Measurements from ENCODE around the gene NAA60. TPM values are rescaled to one million over a fixed set of nuclear protein-coding genes. Genes with fewer than 3 reads are reported as not detected.

NAA60 gene
- total RNA-seq, 4 donors from 2014 or later = 80.9 to 110 (median 96.8) TPM

DNA sequence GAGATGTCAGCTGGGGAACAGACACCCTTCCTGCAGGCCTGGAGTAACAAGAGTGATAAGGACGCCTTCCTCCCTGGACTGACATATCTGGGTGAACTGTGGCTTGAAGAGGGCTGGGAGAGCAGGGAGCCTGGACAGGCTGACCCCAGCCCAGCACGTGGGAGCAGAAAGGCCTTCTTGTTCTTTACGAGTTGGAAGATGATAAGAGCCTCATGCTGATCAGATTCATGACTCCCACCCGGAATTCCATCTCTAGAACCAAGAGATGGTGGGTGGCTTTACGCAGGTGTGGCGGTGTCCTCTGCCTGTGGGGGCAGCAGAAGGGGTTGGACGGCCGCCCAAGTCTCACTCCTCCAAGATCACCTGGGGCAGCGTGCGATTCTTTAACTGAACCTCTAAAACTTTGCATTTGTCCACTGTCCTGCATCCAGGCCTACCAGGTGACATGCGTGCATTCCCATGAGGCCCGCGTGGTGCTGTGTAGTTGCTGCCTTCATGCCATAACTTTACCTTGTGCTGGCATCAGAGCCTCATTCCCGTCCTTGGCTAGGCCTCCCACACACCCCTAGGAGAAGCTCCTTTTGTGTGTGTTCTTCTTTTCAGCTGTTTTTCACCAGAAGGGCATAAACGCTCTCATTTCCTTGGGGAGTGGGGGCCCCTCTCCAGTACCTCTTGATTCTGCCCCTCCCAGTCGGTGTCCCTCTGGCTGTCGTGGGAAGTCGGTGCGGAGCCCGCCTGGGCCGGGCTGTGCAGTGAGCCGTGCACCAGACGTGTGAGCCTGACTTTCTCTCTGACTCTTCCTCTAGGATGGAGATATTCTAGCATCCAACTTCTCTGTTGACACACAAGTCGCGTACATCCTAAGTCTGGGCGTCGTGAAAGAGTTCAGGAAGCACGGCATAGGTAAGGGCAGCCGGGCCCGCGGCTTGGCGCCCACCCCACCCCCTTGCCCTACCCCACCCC lies 38.5 kb downstream of the NAA60 start:
- Histone ChIP-seq H3K27ac (no peak overlapping the region), H3K4me3 (no peak overlapping the region), H3K9me3 (no peaks in the 10 kb centered on the region), H3K27me3 (no peaks in the 10 kb centered on the region), H3K36me3 (peaks cover 0 to 95% (median 0%) of the 10 kb centered on the region in 3 donors), H3K4me1 (no peaks in the 10 kb centered on the region)
- no peak for DNase-seq
- TF ChIP-seq POLR2A (IDR thresholded peaks at IDR 0.05) = no peak
- TF ChIP-seq, protein P1, sequence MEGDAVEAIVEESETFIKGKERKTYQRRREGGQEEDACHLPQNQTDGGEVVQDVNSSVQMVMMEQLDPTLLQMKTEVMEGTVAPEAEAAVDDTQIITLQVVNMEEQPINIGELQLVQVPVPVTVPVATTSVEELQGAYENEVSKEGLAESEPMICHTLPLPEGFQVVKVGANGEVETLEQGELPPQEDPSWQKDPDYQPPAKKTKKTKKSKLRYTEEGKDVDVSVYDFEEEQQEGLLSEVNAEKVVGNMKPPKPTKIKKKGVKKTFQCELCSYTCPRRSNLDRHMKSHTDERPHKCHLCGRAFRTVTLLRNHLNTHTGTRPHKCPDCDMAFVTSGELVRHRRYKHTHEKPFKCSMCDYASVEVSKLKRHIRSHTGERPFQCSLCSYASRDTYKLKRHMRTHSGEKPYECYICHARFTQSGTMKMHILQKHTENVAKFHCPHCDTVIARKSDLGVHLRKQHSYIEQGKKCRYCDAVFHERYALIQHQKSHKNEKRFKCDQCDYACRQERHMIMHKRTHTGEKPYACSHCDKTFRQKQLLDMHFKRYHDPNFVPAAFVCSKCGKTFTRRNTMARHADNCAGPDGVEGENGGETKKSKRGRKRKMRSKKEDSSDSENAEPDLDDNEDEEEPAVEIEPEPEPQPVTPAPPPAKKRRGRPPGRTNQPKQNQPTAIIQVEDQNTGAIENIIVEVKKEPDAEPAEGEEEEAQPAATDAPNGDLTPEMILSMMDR (IDR thresholded peaks at IDR 0.05) = no peak

- TF ChIP-seq POLR2A (IDR thresholded peaks at IDR 0.05) = no peak
- TF ChIP-seq, protein P1 (IDR thresholded peaks at IDR 0.05) = no peak
- H3K27me3 ChIP-seq = no peaks in the 10 kb centered on the region
- no peaks in the 10 kb centered on the region for H3K9me3 ChIP-seq
- H3K27ac ChIP-seq = no peak overlapping the region
- H3K4me1 ChIP-seq = no peaks in the 10 kb centered on the region
- no peak for DNase-seq
- no peak overlapping the region for H3K4me3 ChIP-seq
- peaks cover 0 to 87% (median 0%) of the 10 kb centered on the region in 3 donors for H3K36me3 ChIP-seq
Measured at GRCh38 chr16:3482659-3483241, 39.3 kb downstream of the NAA60 start.

- no peak for DNase-seq
- Histone ChIP-seq H3K9me3 (no peaks in the 10 kb centered on the region), H3K36me3 (peaks cover 0 to 72% (median 0%) of the 10 kb centered on the region in 3 donors), H3K27me3 (no peaks in the 10 kb centered on the region), H3K27ac (no peak overlapping the region), H3K4me3 (no peak overlapping the region), H3K4me1 (no peaks in the 10 kb centered on the region)
- TF ChIP-seq, protein P1 (IDR thresholded peaks at IDR 0.05) = no peak
- no peak for TF ChIP-seq POLR2A (IDR thresholded peaks at IDR 0.05)
Measured at GRCh38 chr16:3484318-3485096, 41.0 kb downstream of the NAA60 start.

DNA sequence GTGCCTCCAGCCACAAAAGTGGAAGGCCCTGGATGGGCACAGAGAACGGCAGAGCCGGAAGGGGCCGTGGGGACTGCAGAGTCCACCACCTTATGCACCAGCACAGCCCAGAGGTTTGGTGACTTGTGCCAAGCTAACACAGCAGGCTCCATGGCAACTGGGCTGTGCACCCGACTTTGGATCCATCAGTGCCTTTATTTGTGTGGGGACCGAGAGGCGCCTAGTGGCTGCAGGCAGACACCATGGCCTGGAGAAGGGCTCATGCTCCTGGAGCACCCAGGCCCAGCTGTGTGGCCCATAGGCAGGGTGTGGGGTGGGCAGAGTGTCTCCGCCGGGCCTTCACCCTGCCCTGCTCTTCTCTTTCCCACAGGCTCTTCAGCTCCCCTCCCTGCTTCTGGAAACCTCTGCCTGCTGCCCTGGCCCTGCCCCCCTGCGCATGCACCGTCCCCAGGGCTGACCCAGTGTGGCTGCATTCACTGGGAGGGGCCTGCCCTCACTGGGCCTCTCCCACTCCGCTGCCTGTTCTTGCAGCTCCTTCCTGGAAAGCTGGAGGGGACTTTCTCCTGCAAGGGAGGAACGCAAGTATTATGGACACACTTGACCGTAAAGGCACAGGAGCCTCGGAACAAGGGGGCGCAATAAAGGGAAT lies 41.7 kb downstream of the NAA60 start:
- Histone ChIP-seq H3K4me3 (no peak overlapping the region), H3K9me3 (no peaks in the 10 kb centered on the region), H3K27me3 (no peaks in the 10 kb centered on the region), H3K27ac (no peak overlapping the region), H3K36me3 (peaks cover 0 to 65% (median 0%) of the 10 kb centered on the region in 3 donors), H3K4me1 (no peaks in the 10 kb centered on the region)
- TF ChIP-seq, protein P1 (IDR thresholded peaks at IDR 0.05) = no peak
- TF ChIP-seq POLR2A (IDR thresholded peaks at IDR 0.05) = no peak
- no peak for DNase-seq

All from Peyer's patch (tissue), 4 donors.